Right lobe of liver (tissue), 4 donors: Measurements from ENCODE around the gene TSHZ3.

Source experiments
- POLR2A ChIP-seq: fragments of 450-650 bp; IDR thresholded peaks from one replicate; pipeline ENCODE4 v1.6.1; 2017; ENCODE audit warnings: antibody characterized with exemption, mild to moderate bottlenecking
- TF ChIP-seq, protein P1 (sequence below), 4 donors: fragments of 200-600 bp in 3 of 4; fragments of 450-650 bp in 1 of 4; IDR thresholded peaks; one replicate each; pipeline versions ENCODE4 v1.5.1 to v1.8.0; 2016 to 2022; ENCODE audit warnings: antibody characterized with exemption in 4 of 4, mild to moderate bottlenecking in 2 of 4
- donor health status: DM: no; HTN: no; CAD: no.
- donor health status: DM: no; HTN: no; CAD: no.
- donor health status: DM: no; HTN: yes; CAD: no.

DNA sequence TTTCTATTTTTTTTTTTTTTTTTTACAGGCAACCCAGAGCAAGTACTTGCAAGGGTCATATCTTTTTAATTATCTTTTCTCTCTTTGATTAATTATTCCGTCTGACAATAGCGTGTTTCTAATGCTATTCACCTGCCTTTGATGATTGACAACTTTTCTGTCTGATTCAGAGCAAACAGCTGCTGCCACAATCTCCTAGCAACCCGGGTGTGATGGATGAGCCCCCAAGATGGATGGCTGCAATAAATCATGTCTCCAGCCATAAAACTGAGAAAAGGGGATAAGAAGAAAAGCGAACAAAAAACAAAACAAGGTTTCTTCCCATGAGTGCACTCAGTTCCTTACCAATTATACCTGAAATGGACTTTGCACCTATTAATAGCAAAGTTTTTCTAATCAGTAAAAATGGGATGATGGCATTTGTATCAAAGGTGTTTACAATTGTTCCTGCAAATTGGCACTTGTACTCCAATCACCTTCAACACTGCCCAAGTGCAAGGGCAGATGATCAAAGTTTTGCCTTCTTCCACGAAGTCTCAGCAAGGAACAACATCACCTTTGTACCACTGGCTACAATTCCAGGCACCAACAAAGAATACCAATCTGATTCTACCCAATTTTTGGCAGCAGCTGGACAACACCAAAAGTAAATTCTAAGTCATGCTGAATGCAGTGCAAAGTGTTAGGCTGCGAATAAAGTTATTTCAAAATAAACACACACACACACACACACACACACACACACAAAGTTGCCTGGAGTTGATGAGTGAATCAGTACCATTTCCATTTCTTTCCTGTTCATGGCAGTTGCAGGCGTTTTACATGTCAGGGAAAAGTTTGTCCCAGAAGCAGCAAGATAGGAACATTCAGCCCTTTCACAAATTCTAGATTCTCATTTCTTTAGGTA lies 12.0 kb downstream of the TSHZ3 start:
- TF ChIP-seq, protein P1, sequence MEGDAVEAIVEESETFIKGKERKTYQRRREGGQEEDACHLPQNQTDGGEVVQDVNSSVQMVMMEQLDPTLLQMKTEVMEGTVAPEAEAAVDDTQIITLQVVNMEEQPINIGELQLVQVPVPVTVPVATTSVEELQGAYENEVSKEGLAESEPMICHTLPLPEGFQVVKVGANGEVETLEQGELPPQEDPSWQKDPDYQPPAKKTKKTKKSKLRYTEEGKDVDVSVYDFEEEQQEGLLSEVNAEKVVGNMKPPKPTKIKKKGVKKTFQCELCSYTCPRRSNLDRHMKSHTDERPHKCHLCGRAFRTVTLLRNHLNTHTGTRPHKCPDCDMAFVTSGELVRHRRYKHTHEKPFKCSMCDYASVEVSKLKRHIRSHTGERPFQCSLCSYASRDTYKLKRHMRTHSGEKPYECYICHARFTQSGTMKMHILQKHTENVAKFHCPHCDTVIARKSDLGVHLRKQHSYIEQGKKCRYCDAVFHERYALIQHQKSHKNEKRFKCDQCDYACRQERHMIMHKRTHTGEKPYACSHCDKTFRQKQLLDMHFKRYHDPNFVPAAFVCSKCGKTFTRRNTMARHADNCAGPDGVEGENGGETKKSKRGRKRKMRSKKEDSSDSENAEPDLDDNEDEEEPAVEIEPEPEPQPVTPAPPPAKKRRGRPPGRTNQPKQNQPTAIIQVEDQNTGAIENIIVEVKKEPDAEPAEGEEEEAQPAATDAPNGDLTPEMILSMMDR (IDR thresholded peaks at IDR 0.05), result no peak
- no peak for TF ChIP-seq POLR2A
